Measurements from ENCODE around the gene ZNF554. TPM values are rescaled to one million over a fixed set of nuclear protein-coding genes. Genes with fewer than 3 reads are reported as not detected.

The ZNF554 gene
- total and polyA plus RNA-seq, 2 donors (not counting 3 experiments of a cell fraction or from before 2014, with no cell fraction given) = 1.2 to 1.6 TPM

- H2AFZ ChIP-seq (ENCODE audit: low read depth, low read length) = no peak overlapping the region
- ChIA-PET CTCF (interaction anchor here (1.1 kb wide), 1 partner anchor 18 kb away, joined by 3 read pairs; the partner anchor contains the start of gene ZNF555), POLR2A (no interaction called here)
- TF ChIP-seq POLR2AphosphoS5 (IDR thresholded peaks at IDR 0.05; ENCODE audit: insufficient read depth, low read depth, low read length) (no peak), FOS (IDR thresholded peaks at IDR 0.05; ENCODE audit: borderline replicate concordance, insufficient read depth, low read length) (no peak), GATA2 (IDR thresholded peaks at IDR 0.05; ENCODE audit: insufficient read depth, insufficient read length, low read depth, low read length) (no peak), JUN (IDR thresholded peaks at IDR 0.05; ENCODE audit: borderline replicate concordance, insufficient read depth, insufficient read length, low read depth) (no peak), MAX (IDR thresholded peaks at IDR 0.05; ENCODE audit: insufficient read depth, insufficient read length) (no peak), POLR2A (IDR thresholded peaks at IDR 0.05; ENCODE audit: low read depth, low read length) (no peak), CTCF (IDR thresholded peaks at IDR 0.05; ENCODE audit: extremely low read depth in 1 of 2, insufficient read depth in 1 of 2, low read depth in 1 of 2, low read length in 2 of 2) (no peak), MYC (IDR thresholded peaks at IDR 0.05; ENCODE audit: low read depth, low read length) (no peak), EZH2 (IDR thresholded peaks at IDR 0.05; ENCODE audit: borderline replicate concordance, low read depth, low read length, severe bottlenecking) (no peak)
- FAIRE-seq (no peak), DNase-seq (ENCODE audit: low read depth, low spot score) (no peak)
- no peaks in the 10 kb centered on the region for H3K27me3 ChIP-seq (ENCODE audit: control insufficient read depth in 2 of 2, insufficient read depth in 2 of 2, low read length in 2 of 2)
- intact Hi-C loops (cut with micrococcal nuclease) (no loop called here), dilution Hi-C loops (cut with MboI; ENCODE audit: extremely low pct_ligation_motif_present, low sequenced_read_pairs) (no loop called here)
- no peaks in the 10 kb centered on the region for H3K9me3 ChIP-seq (replicated peaks; ENCODE audit: control insufficient read depth, insufficient read depth, low read length)
- H4K20me1 ChIP-seq (replicated peaks; ENCODE audit: control insufficient read depth, extremely low read depth, insufficient read depth, low read length) = no peaks in the 10 kb centered on the region
- H3K4me1 ChIP-seq (ENCODE audit: control insufficient read depth, extremely low read depth, insufficient read depth, low read length) = peaks cover 3% of the 10 kb centered on the region
- H3K9ac ChIP-seq (replicated peaks; ENCODE audit: extremely low read depth, insufficient read depth, low read length) = no peak overlapping the region
- H3K9me1 ChIP-seq (replicated peaks; ENCODE audit: control insufficient read depth, extremely low read depth, insufficient read depth, low read length) = no peaks in the 10 kb centered on the region
- no peak overlapping the region for H3K27ac ChIP-seq (ENCODE audit: insufficient read depth, low read depth, low read length)
- H3K4me2 ChIP-seq (ENCODE audit: insufficient read depth, low read length) = no peak overlapping the region
- no peaks in the 10 kb centered on the region for H3K79me2 ChIP-seq (ENCODE audit: control insufficient read depth, insufficient read depth, low read length)
- H3K4me3 ChIP-seq (replicated peaks in 1 of 3; ENCODE audit: insufficient read depth in 1 of 3, low read depth in 1 of 3, low read length in 3 of 3) = no peak overlapping the region
- H3K36me3 ChIP-seq (ENCODE audit: control insufficient read depth in 2 of 2, extremely low read depth in 1 of 2, insufficient read depth in 2 of 2, low read length in 2 of 2) = peaks cover 0 to 3% of the 10 kb centered on the region in 2 experiments
- no TSS peak for BruUV-seq (replicated peaks)
These were observed 3.2 kb downstream of the ZNF554 start for GRCh38 chr19:2822846-2823245.

Measured in endothelial cell of umbilical vein (primary cell).